Measurements from ENCODE around the gene FIGN. TPM values are rescaled to one million over a fixed set of nuclear protein-coding genes. Genes with fewer than 3 reads are reported as not detected.

The FIGN gene
- polyA plus RNA-seq, 3 donors from 2014 or later: not detected

- Mint-ChIP-seq H3K4me1 (no peaks in the 10 kb centered on the region), H3K4me3 (no peak overlapping the region), H3K27ac (no peak overlapping the region), H3K27me3 (ENCODE audit: low read depth in 3 of 3) (no peaks in the 10 kb centered on the region), H3K36me3 (no peaks in the 10 kb centered on the region), H3K9me3 (peaks cover 0 to 7% (median under 1%) of the 10 kb centered on the region in 6 donors)
- DNase-seq: no peak
Observed at GRCh38 chr2:163713534-163714311, 22.1 kb downstream of the FIGN start.

GRCh38 chr2:163711699-163712098 lies 24.1 kb downstream of the FIGN start:
- H3K27ac Mint-ChIP-seq: no peak overlapping the region
- no peaks in the 10 kb centered on the region for H3K4me1 Mint-ChIP-seq
- H3K9me3 Mint-ChIP-seq: peaks cover 0 to 11% (median 2%) of the 10 kb centered on the region in 6 donors
- H3K4me3 Mint-ChIP-seq: no peak overlapping the region
- no peak for DNase-seq
- no peaks in the 10 kb centered on the region for H3K36me3 Mint-ChIP-seq
- H3K27me3 Mint-ChIP-seq (ENCODE audit: low read depth in 3 of 3): no peaks in the 10 kb centered on the region

GRCh38 chr2:163711258-163711657 lies 24.6 kb downstream of the FIGN start:
- Mint-ChIP-seq H3K4me1 (no peaks in the 10 kb centered on the region), H3K27ac (no peak overlapping the region), H3K36me3 (no peaks in the 10 kb centered on the region), H3K27me3 (ENCODE audit: low read depth in 3 of 3) (no peaks in the 10 kb centered on the region), H3K4me3 (no peak overlapping the region), H3K9me3 (peaks cover 0 to 11% (median 2%) of the 10 kb centered on the region in 6 donors)
- DNase-seq: no peak

GRCh38 chr2:163709270-163709669 lies 26.5 kb downstream of the FIGN start:
- no peak for DNase-seq
- H3K4me3 Mint-ChIP-seq: no peak overlapping the region
- no peak overlapping the region for H3K27ac Mint-ChIP-seq
- peaks cover 0 to 12% (median 2%) of the 10 kb centered on the region in 6 donors for H3K9me3 Mint-ChIP-seq
- H3K36me3 Mint-ChIP-seq: no peaks in the 10 kb centered on the region
- H3K4me1 Mint-ChIP-seq: no peaks in the 10 kb centered on the region
- no peaks in the 10 kb centered on the region for H3K27me3 Mint-ChIP-seq (ENCODE audit: low read depth in 3 of 3)

- no peaks in the 10 kb centered on the region for H3K36me3 Mint-ChIP-seq
- H3K9me3 Mint-ChIP-seq: peaks cover 0 to 12% (median 1%) of the 10 kb centered on the region in 6 donors
- H3K4me1 Mint-ChIP-seq: no peaks in the 10 kb centered on the region
- DNase-seq: no peak
- H3K27me3 Mint-ChIP-seq (ENCODE audit: low read depth in 3 of 3): no peaks in the 10 kb centered on the region
- no peak overlapping the region for H3K4me3 Mint-ChIP-seq
- H3K27ac Mint-ChIP-seq: no peak overlapping the region
Observed at GRCh38 chr2:163708265-163708664, 27.5 kb downstream of the FIGN start.

GRCh38 chr2:163703386-163703785 lies 32.4 kb downstream of the FIGN start:
- Mint-ChIP-seq H3K9me3 (peaks cover 0 to 23% (median 15%) of the 10 kb centered on the region in 6 donors), H3K27ac (no peak overlapping the region), H3K4me3 (no peak overlapping the region), H3K36me3 (no peaks in the 10 kb centered on the region), H3K4me1 (no peaks in the 10 kb centered on the region), H3K27me3 (ENCODE audit: low read depth in 3 of 3) (no peaks in the 10 kb centered on the region)
- no peak for DNase-seq

GRCh38 chr2:163701399-163702195 lies 34.2 kb downstream of the FIGN start:
- Mint-ChIP-seq H3K27me3 (ENCODE audit: low read depth in 3 of 3) (no peaks in the 10 kb centered on the region), H3K4me1 (no peaks in the 10 kb centered on the region), H3K9me3 (peaks cover 0 to 28% (median 13%) of the 10 kb centered on the region in 6 donors), H3K4me3 (no peak overlapping the region), H3K36me3 (no peaks in the 10 kb centered on the region), H3K27ac (no peak overlapping the region)
- no peak for DNase-seq

GRCh38 chr2:163698857-163699256 lies 37.0 kb downstream of the FIGN start:
- Mint-ChIP-seq H3K36me3 (no peaks in the 10 kb centered on the region), H3K27ac (no peak overlapping the region), H3K4me3 (no peak overlapping the region), H3K27me3 (ENCODE audit: low read depth in 3 of 3) (peaks cover 0 to 1% (median 0%) of the 10 kb centered on the region in 3 donors), H3K4me1 (no peaks in the 10 kb centered on the region), H3K9me3 (peaks cover 0 to 35% (median 15%) of the 10 kb centered on the region in 6 donors)
- no peak for DNase-seq

GRCh38 chr2:163697846-163698637 lies 37.8 kb downstream of the FIGN start:
- Mint-ChIP-seq H3K27me3 (ENCODE audit: low read depth in 3 of 3) (peaks cover 0 to 1% (median 0%) of the 10 kb centered on the region in 3 donors), H3K4me3 (no peak overlapping the region), H3K4me1 (no peaks in the 10 kb centered on the region), H3K36me3 (no peaks in the 10 kb centered on the region), H3K9me3 (peaks cover 0 to 32% (median 17%) of the 10 kb centered on the region in 6 donors), H3K27ac (no peak overlapping the region)
- DNase-seq: no peak

GRCh38 chr2:163697429-163697828 lies 38.4 kb downstream of the FIGN start:
- Mint-ChIP-seq H3K36me3 (no peaks in the 10 kb centered on the region), H3K27me3 (ENCODE audit: low read depth in 3 of 3) (peaks cover 0 to 1% (median 0%) of the 10 kb centered on the region in 3 donors), H3K27ac (no peak overlapping the region), H3K4me3 (no peak overlapping the region), H3K4me1 (no peaks in the 10 kb centered on the region), H3K9me3 (peaks cover 0 to 32% (median 18%) of the 10 kb centered on the region in 6 donors)
- no peak for DNase-seq

GRCh38 chr2:163693484-163693883 lies 42.3 kb downstream of the FIGN start:
- no peak for DNase-seq
- Mint-ChIP-seq H3K4me1 (no peaks in the 10 kb centered on the region), H3K9me3 (peaks cover 2 to 22% (median 7%) of the 10 kb centered on the region in 6 donors), H3K27me3 (ENCODE audit: low read depth in 3 of 3) (peaks cover 0 to 1% (median 0%) of the 10 kb centered on the region in 3 donors), H3K4me3 (no peak overlapping the region), H3K27ac (no peak overlapping the region), H3K36me3 (no peaks in the 10 kb centered on the region)

GRCh38 chr2:163692611-163693482 lies 43.0 kb downstream of the FIGN start:
- no peaks in the 10 kb centered on the region for H3K4me1 Mint-ChIP-seq
- DNase-seq: no peak
- no peak overlapping the region for H3K27ac Mint-ChIP-seq
- peaks cover 2 to 21% (median 8%) of the 10 kb centered on the region in 6 donors for H3K9me3 Mint-ChIP-seq
- H3K27me3 Mint-ChIP-seq (ENCODE audit: low read depth in 3 of 3): peaks cover 0 to 1% (median 0%) of the 10 kb centered on the region in 3 donors
- H3K36me3 Mint-ChIP-seq: no peaks in the 10 kb centered on the region
- no peak overlapping the region for H3K4me3 Mint-ChIP-seq

GRCh38 chr2:163692081-163692480 lies 43.7 kb downstream of the FIGN start:
- Mint-ChIP-seq H3K36me3 (no peaks in the 10 kb centered on the region), H3K4me3 (no peak overlapping the region), H3K4me1 (no peaks in the 10 kb centered on the region), H3K9me3 (peaks cover 2 to 25% (median 8%) of the 10 kb centered on the region in 6 donors), H3K27me3 (ENCODE audit: low read depth in 3 of 3) (peaks cover 0 to 1% (median 0%) of the 10 kb centered on the region in 3 donors), H3K27ac (no peak overlapping the region)
- no peak for DNase-seq
